Activated CD8-positive, alpha-beta memory T cell treated with anti-CD3 and anti-CD28 coated beads, Interleukin-2, amount 10 ng/mL, durations not matched to agents 7 days and 5 days (primary cell): ENCODE data around the gene HS6ST3. TPM values are rescaled to one million over a fixed set of nuclear protein-coding genes. Genes with fewer than 3 reads are reported as not detected.

ENCODE experiments used
- ATAC-seq: fragments of 150-1000 bp; cut with Tn5 transposase; one replicate; pipeline ENCODE4 v1.10.0; 2021; ENCODE audit warnings: moderate library complexity
- CTCF ChIA-PET: fragments of 350-600 bp; sonication (Branson Sonifier 250); formaldehyde crosslinking; loops from one replicate; lab custom pipeline; 2021; ENCODE audit warnings: antibody characterized with exemption; lab: Charles Lee
- DNase-seq: peaks from one replicate; pipeline ENCODE4 v3.0.0-alpha.2; 2020
- H3K27ac Mint-ChIP-seq: one replicate; pipeline ENCODE4 v1.8.0; 2021; ENCODE audit warnings: mild to moderate bottlenecking, mixed read lengths
- H3K27me3 Mint-ChIP-seq: one replicate; pipeline ENCODE4 v1.8.0; 2021; ENCODE audit warnings: mixed read lengths
- H3K36me3 Mint-ChIP-seq: one replicate; pipeline ENCODE4 v1.8.0; 2021; ENCODE audit warnings: mild to moderate bottlenecking, mixed read lengths
- H3K4me1 Mint-ChIP-seq: one replicate; pipeline ENCODE4 v1.8.0; 2021; ENCODE audit warnings: mixed read lengths
- H3K4me3 Mint-ChIP-seq: one replicate; pipeline ENCODE4 v1.8.0; 2021; ENCODE audit warnings: mild to moderate bottlenecking, moderate library complexity, mixed read lengths
- H3K9me3 Mint-ChIP-seq: one replicate; pipeline ENCODE4 v1.8.0; 2022; ENCODE audit warnings: low read depth, mixed read lengths
- microRNA-seq: library from miRNA; unstranded; fragments of <30 nt; microRNA quantifications from one replicate; pipeline ENCODE4 v1.2.0, GENCODE V29; 2022
- total RNA-seq, 2 experiments: library from RNA; stranded (reverse); gene quantifications; one replicate each; pipeline ENCODE4 v1.2.3, GENCODE V29; 2021

Gene HS6ST3
- total RNA-seq, 2 experiments from 2014 or later: not detected

DNA sequence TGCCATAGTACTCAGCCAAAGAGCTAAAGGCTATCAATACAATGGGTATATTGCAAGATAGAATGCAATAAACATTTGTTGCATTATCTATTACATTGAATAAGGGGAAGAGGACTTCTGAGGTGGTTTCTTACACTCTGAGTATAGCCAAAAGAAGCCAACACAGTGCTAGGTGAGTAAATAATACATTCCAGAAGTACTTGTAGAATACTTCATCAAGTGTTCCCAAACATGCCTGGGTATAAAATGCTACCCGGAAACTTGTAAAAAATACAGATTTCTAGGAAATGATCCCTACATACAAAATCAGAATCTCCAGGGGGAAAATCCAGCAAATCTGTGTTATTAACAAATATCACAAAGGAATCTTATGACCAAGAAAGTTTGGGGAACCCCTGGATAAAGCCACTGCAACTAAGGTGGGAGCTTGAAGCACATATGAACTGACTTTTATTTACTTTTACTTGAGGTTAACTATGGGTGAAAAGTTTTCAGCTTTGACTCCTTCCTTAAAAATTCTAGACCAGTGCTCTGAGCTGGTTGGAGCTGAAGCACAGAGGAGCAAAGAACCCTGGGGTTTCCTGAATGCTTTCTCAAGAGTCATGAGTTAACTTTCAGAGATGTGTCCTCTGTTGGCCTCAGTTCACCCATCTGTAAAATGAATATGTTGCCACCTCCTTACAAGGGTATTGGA, 768.4 kb downstream of the HS6ST3 start:
- CTCF ChIA-PET: no interaction called here
- DNase-seq: no peak
- no peak for ATAC-seq
- Mint-ChIP-seq H3K4me3 (no peak overlapping the region), H3K27me3 (no peaks in the 10 kb centered on the region), H3K9me3 (no peaks in the 10 kb centered on the region), H3K27ac (no peak overlapping the region), H3K36me3 (no peaks in the 10 kb centered on the region), H3K4me1 (no peaks in the 10 kb centered on the region)

DNA sequence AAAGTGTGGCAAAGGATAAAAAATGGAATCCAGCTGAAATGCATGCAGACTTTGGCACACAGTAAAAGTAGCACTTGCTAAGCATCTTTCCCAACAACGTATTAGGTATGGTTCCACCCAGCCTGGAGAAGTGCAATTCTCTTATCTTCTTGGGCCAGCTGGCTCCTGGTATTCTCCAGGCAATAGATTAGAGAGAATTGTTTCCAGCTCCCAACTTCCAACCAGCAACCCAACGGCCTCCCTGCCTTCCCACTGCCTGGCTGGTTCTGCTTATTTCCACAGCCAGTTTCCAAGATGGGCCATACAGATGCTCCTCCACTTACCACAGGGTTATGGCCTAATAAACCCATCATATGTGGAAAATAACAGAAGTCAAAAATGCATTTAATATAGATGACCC, 771.0 kb downstream of the HS6ST3 start:
- CTCF ChIA-PET: no interaction called here
- Mint-ChIP-seq H3K9me3 (no peaks in the 10 kb centered on the region), H3K27me3 (no peaks in the 10 kb centered on the region), H3K4me1 (no peaks in the 10 kb centered on the region), H3K4me3 (no peak overlapping the region), H3K27ac (no peak overlapping the region), H3K36me3 (no peaks in the 10 kb centered on the region)
- DNase-seq (no peak), ATAC-seq (no peak)

DNA sequence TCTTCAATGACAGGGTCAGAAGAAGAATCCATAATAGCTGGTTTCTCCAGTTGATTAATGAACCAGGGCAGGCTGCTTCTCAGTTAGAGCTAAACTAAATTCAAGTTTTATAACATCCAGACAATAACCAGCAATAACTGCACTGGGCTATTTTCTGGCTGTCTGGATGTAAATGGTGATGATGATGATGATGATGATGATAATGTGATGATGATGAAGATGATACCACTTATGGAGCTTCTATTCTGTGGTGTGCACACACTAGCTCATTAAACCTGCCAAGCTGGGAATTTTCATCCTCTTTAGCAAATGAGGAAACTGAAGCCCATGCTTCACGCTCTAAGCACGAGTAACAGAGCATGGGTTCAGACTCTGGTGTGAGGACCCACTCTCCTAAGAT, 772.2 kb downstream of the HS6ST3 start:
- Mint-ChIP-seq H3K27me3 (no peaks in the 10 kb centered on the region), H3K4me3 (no peak overlapping the region), H3K4me1 (no peaks in the 10 kb centered on the region), H3K27ac (no peak overlapping the region), H3K9me3 (no peaks in the 10 kb centered on the region), H3K36me3 (no peaks in the 10 kb centered on the region)
- CTCF ChIA-PET: no interaction called here
- DNase-seq (no peak), ATAC-seq (no peak)

DNA sequence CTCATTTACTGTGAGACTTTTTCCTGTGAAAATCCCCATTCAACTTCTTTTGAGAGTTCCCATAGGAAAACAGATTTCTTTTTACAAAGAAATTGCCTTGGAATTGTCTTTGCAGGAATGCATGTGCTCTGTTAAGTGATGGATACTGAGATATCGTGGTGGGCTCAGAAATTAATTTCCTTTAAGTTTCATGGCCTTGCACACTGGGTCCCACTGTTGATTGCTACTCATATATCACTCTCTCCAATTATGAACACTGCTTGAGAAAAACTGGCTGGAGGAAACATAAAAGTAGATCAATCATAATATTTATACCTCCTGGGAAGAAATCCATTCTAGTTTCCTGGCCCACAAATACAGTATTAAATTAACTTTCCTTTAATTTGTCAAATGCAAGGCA, 773.1 kb downstream of the HS6ST3 start:
- Mint-ChIP-seq H3K36me3 (no peaks in the 10 kb centered on the region), H3K4me3 (no peak overlapping the region), H3K27ac (no peak overlapping the region), H3K9me3 (no peaks in the 10 kb centered on the region), H3K27me3 (no peaks in the 10 kb centered on the region), H3K4me1 (no peaks in the 10 kb centered on the region)
- DNase-seq (no peak), ATAC-seq (no peak)
- CTCF ChIA-PET: no interaction called here

DNA sequence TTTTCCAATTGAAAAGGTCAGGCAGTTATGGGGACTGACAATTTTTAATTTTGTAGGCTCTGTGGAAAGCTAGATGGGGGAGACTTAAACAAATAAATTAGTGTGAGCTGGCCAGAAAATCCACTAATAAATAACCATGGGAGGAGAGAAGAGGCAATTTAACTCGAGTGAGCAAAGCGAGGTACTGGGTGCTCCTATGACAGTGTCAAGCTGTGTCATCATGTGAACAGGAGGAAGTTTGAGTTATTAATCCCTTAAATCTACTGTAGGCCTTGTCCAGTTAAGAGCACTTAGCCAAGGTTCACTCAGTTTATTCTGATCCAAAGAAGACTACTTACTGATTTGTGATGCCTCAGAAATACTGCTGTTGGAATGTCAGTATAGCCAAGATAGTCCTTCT, 781.6 kb downstream of the HS6ST3 start:
- CTCF ChIA-PET: no interaction called here
- ATAC-seq (no peak), DNase-seq (no peak)
- Mint-ChIP-seq H3K27ac (no peak overlapping the region), H3K4me3 (no peak overlapping the region), H3K4me1 (no peaks in the 10 kb centered on the region), H3K36me3 (no peaks in the 10 kb centered on the region), H3K27me3 (no peaks in the 10 kb centered on the region), H3K9me3 (no peaks in the 10 kb centered on the region)

DNA sequence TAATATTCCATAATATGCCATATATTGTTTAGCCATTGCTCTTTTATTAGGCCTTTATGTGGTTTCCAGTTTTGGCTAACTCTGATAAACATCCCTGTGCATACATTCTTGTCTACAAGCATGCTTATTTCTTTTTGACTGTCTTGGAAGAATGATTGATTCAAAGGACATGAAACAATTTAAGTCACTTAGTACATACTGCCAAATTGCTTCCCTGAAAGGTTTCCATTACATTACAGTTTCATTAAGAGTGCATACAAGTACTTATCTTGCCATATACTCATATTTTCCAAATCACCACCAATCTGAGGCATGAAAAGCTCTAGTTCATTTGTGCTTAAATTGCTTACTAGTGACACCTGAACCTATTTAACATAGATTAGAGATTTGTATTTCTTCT, 790.5 kb downstream of the HS6ST3 start:
- no peaks in the 10 kb centered on the region for H3K27me3 Mint-ChIP-seq
- H3K4me1 Mint-ChIP-seq: no peaks in the 10 kb centered on the region
- no peak overlapping the region for H3K4me3 Mint-ChIP-seq
- H3K36me3 Mint-ChIP-seq: no peaks in the 10 kb centered on the region
- CTCF ChIA-PET: no interaction called here
- DNase-seq: no peak
- peaks cover 4% of the 10 kb centered on the region for H3K9me3 Mint-ChIP-seq
- no peak for ATAC-seq
- H3K27ac Mint-ChIP-seq: no peak overlapping the region

Small RNA genes lying within 50 kb of the gene (microRNA-seq; reads per million reads assigned to microRNA genes)
- gene MIR4501: not detected

Other genes starting within 250 kb of the HS6ST3 start
- under 1 TPM in 1 of 2 experiments, not detected in 1; 0.35 TPM for gene UGGT2, start 36.7 kb upstream of the HS6ST3 start, total RNA-seq